ENCODE measurements around the gene RXRB. TPM values are rescaled to one million over a fixed set of nuclear protein-coding genes. Genes with fewer than 3 reads are reported as not detected.

The RXRB gene
- total RNA-seq, 1 donor from 2014 or later = 46.5 TPM

GRCh38 chr6:33198853-33199436 is 1.5 kb downstream of the RXRB start:
- H3K4me1 Mint-ChIP-seq (ENCODE audit: low read depth) = peaks cover 57% of the 10 kb centered on the region
- peaks cover 45% of the 10 kb centered on the region for H3K36me3 Mint-ChIP-seq (ENCODE audit: low read depth)

GRCh38 chr6:33198159-33198852 is 2.2 kb downstream of the RXRB start:
- peaks cover 56% of the 10 kb centered on the region for H3K4me1 Mint-ChIP-seq (ENCODE audit: low read depth)
- H3K9me3 Mint-ChIP-seq (ENCODE audit: low read depth) = no peaks in the 10 kb centered on the region
- DNase-seq (ENCODE audit: low spot score) = no peak
- peak overlapping the region; percentile 99 for H3K4me3 Mint-ChIP-seq (ENCODE audit: unreplicated experiment)
- TF ChIP-seq CTCF (IDR thresholded peaks at IDR 0.05) = no peak
- H3K36me3 Mint-ChIP-seq (ENCODE audit: low read depth) = peaks cover 41% of the 10 kb centered on the region
- no peaks in the 10 kb centered on the region for H3K27me3 Mint-ChIP-seq (ENCODE audit: low read depth)
- peak overlapping the region; percentile 69 for H3K27ac Mint-ChIP-seq (ENCODE audit: unreplicated experiment)

More at GRCh38 chr6:33198853-33199436, 1.5 kb downstream of the RXRB start:
- Mint-ChIP-seq H3K4me3 (ENCODE audit: unreplicated experiment) (peak overlapping the region; percentile 99), H3K27me3 (ENCODE audit: low read depth) (no peaks in the 10 kb centered on the region), H3K27ac (ENCODE audit: unreplicated experiment) (peak overlapping the region; percentile 69), H3K9me3 (ENCODE audit: low read depth) (no peaks in the 10 kb centered on the region)
- no peak for TF ChIP-seq CTCF (IDR thresholded peaks at IDR 0.05)
- DNase-seq (ENCODE audit: low spot score) = no peak

- DNase-seq (ENCODE audit: low spot score) = no peak
- TF ChIP-seq CTCF (IDR thresholded peaks at IDR 0.05) = peak; percentile 87
- peaks cover 53% of the 10 kb centered on the region for H3K4me1 Mint-ChIP-seq (ENCODE audit: low read depth)
These were observed 2.9 kb downstream of the RXRB start for GRCh38 chr6:33197431-33198048.

GRCh38 chr6:33195304-33196165 is 4.9 kb downstream of the RXRB start:
- peaks cover 20% of the 10 kb centered on the region for H3K36me3 Mint-ChIP-seq (ENCODE audit: low read depth)
- no peak overlapping the region for H3K27ac Mint-ChIP-seq (ENCODE audit: unreplicated experiment)
- no peaks in the 10 kb centered on the region for H3K27me3 Mint-ChIP-seq (ENCODE audit: low read depth)
- no peaks in the 10 kb centered on the region for H3K9me3 Mint-ChIP-seq (ENCODE audit: low read depth)
- no peak for DNase-seq (ENCODE audit: low spot score)
- peaks cover 54% of the 10 kb centered on the region for H3K4me1 Mint-ChIP-seq (ENCODE audit: low read depth)
- no peak overlapping the region for H3K4me3 Mint-ChIP-seq (ENCODE audit: unreplicated experiment)
- no peak for TF ChIP-seq CTCF (IDR thresholded peaks at IDR 0.05)

More at GRCh38 chr6:33197431-33198048, 2.9 kb downstream of the RXRB start:
- peaks cover 34% of the 10 kb centered on the region for H3K36me3 Mint-ChIP-seq (ENCODE audit: low read depth)
- peak overlapping the region; percentile 23 for H3K27ac Mint-ChIP-seq (ENCODE audit: unreplicated experiment)
- no peaks in the 10 kb centered on the region for H3K9me3 Mint-ChIP-seq (ENCODE audit: low read depth)
- H3K27me3 Mint-ChIP-seq (ENCODE audit: low read depth) = no peaks in the 10 kb centered on the region
- peak overlapping the region; percentile 21 for H3K4me3 Mint-ChIP-seq (ENCODE audit: unreplicated experiment)
